ENCODE measurements around the gene NRN1. TPM values are rescaled to one million over a fixed set of nuclear protein-coding genes. Genes with fewer than 3 reads are reported as not detected.
A peak's percentile ranks its signal among the peaks of the same experiment; 100 is the strongest.

Gene NRN1
- total RNA-seq, 2 donors from 2014 or later: 0.44 to 0.57 TPM

DNA sequence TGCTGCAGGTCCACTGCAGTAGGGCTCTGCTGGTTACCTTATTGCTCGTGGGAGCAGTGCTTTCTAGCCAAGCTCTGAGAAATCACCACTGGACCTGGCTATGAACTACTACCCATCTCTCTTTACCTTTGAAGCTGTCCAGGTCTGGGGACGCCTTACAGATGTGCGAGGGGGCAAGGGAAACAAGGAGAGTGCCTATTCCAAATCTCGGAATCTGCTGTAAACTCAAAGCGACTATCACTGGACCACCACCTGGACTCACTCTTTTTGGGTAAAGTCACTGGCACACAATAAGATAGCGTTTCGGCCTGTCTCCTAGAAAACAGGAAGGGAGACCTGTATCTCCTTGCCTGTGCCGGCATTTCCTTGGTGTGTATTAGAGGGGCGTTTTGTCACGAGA is 5.3 kb downstream of the NRN1 start:
- peaks cover 5% of the 10 kb centered on the region for H3K9me3 ChIP-seq (ENCODE audit: control insufficient read depth, low read length)
- peaks cover 13% of the 10 kb centered on the region for H3K4me1 ChIP-seq (ENCODE audit: control insufficient read depth, insufficient read depth, low read length)
- TF ChIP-seq, protein P1, sequence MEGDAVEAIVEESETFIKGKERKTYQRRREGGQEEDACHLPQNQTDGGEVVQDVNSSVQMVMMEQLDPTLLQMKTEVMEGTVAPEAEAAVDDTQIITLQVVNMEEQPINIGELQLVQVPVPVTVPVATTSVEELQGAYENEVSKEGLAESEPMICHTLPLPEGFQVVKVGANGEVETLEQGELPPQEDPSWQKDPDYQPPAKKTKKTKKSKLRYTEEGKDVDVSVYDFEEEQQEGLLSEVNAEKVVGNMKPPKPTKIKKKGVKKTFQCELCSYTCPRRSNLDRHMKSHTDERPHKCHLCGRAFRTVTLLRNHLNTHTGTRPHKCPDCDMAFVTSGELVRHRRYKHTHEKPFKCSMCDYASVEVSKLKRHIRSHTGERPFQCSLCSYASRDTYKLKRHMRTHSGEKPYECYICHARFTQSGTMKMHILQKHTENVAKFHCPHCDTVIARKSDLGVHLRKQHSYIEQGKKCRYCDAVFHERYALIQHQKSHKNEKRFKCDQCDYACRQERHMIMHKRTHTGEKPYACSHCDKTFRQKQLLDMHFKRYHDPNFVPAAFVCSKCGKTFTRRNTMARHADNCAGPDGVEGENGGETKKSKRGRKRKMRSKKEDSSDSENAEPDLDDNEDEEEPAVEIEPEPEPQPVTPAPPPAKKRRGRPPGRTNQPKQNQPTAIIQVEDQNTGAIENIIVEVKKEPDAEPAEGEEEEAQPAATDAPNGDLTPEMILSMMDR (conservative IDR thresholded peaks at IDR 0.05): no peak
- H3K27me3 Mint-ChIP-seq (ENCODE audit: insufficient read depth): peaks cover 100% of the 10 kb centered on the region
- DNase-seq: peak; percentile 51
- no peak overlapping the region for H3K27ac Mint-ChIP-seq
- no peak overlapping the region for H3K9ac ChIP-seq (ENCODE audit: extremely low read depth, low read length, poor library complexity, severe bottlenecking)
- H3K4me3 ChIP-seq (ENCODE audit: low read length): no peak overlapping the region
- 14 to 21% methylated on average over 9 to 10 of the region's 10 CpGs for WGBS, 2 experiments (ENCODE audit: insufficient coverage in 1 of 2, insufficient read length in 1 of 2)
- H3K4me1 Mint-ChIP-seq: peaks cover 44% of the 10 kb centered on the region
- no peak overlapping the region for H3K27ac ChIP-seq (ENCODE audit: low read depth, low read length)
- peak overlapping the region; percentile 59 for H3K4me3 Mint-ChIP-seq
- H3K9me3 Mint-ChIP-seq: peaks cover 5% of the 10 kb centered on the region
- H3K36me3 Mint-ChIP-seq (ENCODE audit: low read depth): no peaks in the 10 kb centered on the region
- no peaks in the 10 kb centered on the region for H3K36me3 ChIP-seq (ENCODE audit: control insufficient read depth, insufficient read depth, low read length)
- H3K27me3 ChIP-seq (ENCODE audit: control insufficient read depth, insufficient read depth, low read length, poor library complexity, severe bottlenecking): peaks cover 100% of the 10 kb centered on the region

DNA sequence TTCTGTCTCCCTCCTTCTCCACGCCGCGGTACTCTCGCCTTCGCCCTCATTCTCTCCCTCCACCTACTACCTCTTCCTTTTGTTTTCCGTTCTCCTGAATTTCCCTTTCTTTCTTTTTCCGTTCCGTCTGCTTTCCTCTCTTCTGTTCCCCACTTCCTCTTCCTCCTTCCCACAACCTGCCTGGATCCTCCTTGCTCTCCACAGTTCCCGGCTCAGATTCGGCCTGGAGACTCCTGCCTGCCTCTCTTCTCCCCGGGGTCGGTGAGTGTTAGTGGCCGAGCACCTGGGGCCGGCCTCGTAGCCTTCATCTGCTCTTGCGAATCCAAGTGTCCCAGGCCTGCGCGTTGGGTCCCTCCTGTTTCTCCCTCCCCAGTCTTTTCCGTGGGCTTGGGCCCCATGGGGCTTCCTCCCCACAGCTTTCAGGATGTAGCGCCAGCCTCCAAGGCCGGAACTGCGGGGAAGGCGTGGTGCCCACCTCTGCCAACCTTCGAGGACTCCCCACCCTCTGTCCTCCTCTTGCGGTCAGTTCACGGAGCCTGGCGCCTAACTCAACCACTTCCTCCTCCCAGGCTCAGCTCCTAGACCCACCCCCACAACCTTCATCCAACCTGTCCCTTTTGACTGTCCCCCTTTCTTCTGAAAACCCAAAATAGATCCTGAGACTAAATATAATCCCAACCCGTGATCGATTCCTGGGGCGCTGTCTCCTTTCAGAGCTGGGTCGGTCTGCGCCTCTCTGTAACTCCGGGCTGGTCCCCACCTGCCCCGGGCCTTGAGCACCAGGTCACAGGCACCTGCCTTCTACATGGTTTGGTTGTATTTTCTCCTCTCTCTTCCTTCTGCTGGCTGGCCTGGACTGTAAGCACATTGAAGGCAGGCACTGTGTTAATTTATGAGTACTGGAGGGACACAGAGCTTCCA is 6.8 kb downstream of the NRN1 start:
- Mint-ChIP-seq H3K27me3 (ENCODE audit: insufficient read depth) (peaks cover 100% of the 10 kb centered on the region), H3K9me3 (peaks cover 5% of the 10 kb centered on the region), H3K4me1 (peaks cover 38% of the 10 kb centered on the region), H3K27ac (no peak overlapping the region), H3K36me3 (ENCODE audit: low read depth) (no peaks in the 10 kb centered on the region), H3K4me3 (peak overlapping the region; percentile 38)
- H3K36me3 ChIP-seq (ENCODE audit: control insufficient read depth, insufficient read depth, low read length): no peaks in the 10 kb centered on the region
- 9 to 13% methylated on average over 24 to 34 of the region's 34 CpGs for WGBS, 2 experiments (ENCODE audit: insufficient coverage in 1 of 2, insufficient read length in 1 of 2)
- peaks cover 13% of the 10 kb centered on the region for H3K4me1 ChIP-seq (ENCODE audit: control insufficient read depth, insufficient read depth, low read length)
- no peak overlapping the region for H3K9ac ChIP-seq (ENCODE audit: extremely low read depth, low read length, poor library complexity, severe bottlenecking)
- peaks cover 100% of the 10 kb centered on the region for H3K27me3 ChIP-seq (ENCODE audit: control insufficient read depth, insufficient read depth, low read length, poor library complexity, severe bottlenecking)
- no peak overlapping the region for H3K27ac ChIP-seq (ENCODE audit: low read depth, low read length)
- TF ChIP-seq, protein P1 (conservative IDR thresholded peaks at IDR 0.05): no peak
- peak overlapping the region; percentile 72 for H3K4me3 ChIP-seq (ENCODE audit: low read length)
- DNase-seq: peak; percentile 75
- peaks cover 5% of the 10 kb centered on the region for H3K9me3 ChIP-seq (ENCODE audit: control insufficient read depth, low read length)

GRCh38 chr6:5998711-5999687 is 7.7 kb downstream of the NRN1 start:
- peaks cover 5% of the 10 kb centered on the region for H3K9me3 ChIP-seq (ENCODE audit: control insufficient read depth, low read length)
- Mint-ChIP-seq H3K27me3 (ENCODE audit: insufficient read depth) (peaks cover 100% of the 10 kb centered on the region), H3K36me3 (ENCODE audit: low read depth) (no peaks in the 10 kb centered on the region), H3K27ac (no peak overlapping the region), H3K4me3 (peak overlapping the region; percentile 38), H3K9me3 (peaks cover 5% of the 10 kb centered on the region), H3K4me1 (peaks cover 40% of the 10 kb centered on the region)
- H3K36me3 ChIP-seq (ENCODE audit: control insufficient read depth, insufficient read depth, low read length): no peaks in the 10 kb centered on the region
- no peak overlapping the region for H3K27ac ChIP-seq (ENCODE audit: low read depth, low read length)
- H3K4me1 ChIP-seq (ENCODE audit: control insufficient read depth, insufficient read depth, low read length): peaks cover 13% of the 10 kb centered on the region
- H3K27me3 ChIP-seq (ENCODE audit: control insufficient read depth, insufficient read depth, low read length, poor library complexity, severe bottlenecking): peaks cover 100% of the 10 kb centered on the region
- DNase-seq: peak; percentile 89
- TF ChIP-seq, protein P1 (conservative IDR thresholded peaks at IDR 0.05): peak; percentile 46
- H3K4me3 ChIP-seq (ENCODE audit: low read length): peak overlapping the region; percentile 72
- WGBS, 2 experiments (ENCODE audit: insufficient coverage in 1 of 2, insufficient read length in 1 of 2): 0 to 1% methylated on average over 16 to 60 of the region's 60 CpGs
- no peak overlapping the region for H3K9ac ChIP-seq (ENCODE audit: extremely low read depth, low read length, poor library complexity, severe bottlenecking)
